Pulmonary artery endothelial cell (primary cell): ENCODE data around the gene CHCHD6. TPM values are rescaled to one million over a fixed set of nuclear protein-coding genes. Genes with fewer than 3 reads are reported as not detected.

Experiments used
- DNase-seq: peaks from one replicate; pipeline ENCODE4 v3.0.0-alpha.2; 2011; ENCODE audit warnings: low read depth, low spot score
- total RNA-seq: library from RNA; depleted of rRNA; stranded (reverse); fragments of >200 nt; gene quantifications from 2 replicates; pipeline ENCODE4 v1.2.3, GENCODE V29; 2014

The CHCHD6 gene
- total RNA-seq, 1 donor from 2014 or later: 13.5 TPM

DNA sequence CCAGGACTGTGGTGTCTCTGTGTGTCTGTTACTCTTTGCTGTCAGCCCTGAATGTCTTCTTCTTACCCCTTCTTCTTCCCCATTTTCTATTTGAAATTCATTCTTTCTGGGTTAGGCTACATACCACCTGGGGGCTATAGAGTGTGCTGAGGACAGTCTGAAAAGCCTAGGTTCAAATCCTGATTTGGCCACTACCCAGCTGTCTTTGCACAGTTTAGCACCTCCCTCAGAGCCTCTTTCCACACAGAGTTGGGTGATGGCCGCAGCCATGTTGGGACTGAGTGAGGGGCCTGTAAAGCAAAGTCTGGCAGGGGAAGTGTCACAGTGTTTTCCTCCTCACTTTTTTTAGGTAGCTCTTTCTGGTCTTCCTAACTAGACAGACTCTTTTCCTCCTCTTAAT is 113.7 kb downstream of the CHCHD6 start:
- no peak for DNase-seq

DNA sequence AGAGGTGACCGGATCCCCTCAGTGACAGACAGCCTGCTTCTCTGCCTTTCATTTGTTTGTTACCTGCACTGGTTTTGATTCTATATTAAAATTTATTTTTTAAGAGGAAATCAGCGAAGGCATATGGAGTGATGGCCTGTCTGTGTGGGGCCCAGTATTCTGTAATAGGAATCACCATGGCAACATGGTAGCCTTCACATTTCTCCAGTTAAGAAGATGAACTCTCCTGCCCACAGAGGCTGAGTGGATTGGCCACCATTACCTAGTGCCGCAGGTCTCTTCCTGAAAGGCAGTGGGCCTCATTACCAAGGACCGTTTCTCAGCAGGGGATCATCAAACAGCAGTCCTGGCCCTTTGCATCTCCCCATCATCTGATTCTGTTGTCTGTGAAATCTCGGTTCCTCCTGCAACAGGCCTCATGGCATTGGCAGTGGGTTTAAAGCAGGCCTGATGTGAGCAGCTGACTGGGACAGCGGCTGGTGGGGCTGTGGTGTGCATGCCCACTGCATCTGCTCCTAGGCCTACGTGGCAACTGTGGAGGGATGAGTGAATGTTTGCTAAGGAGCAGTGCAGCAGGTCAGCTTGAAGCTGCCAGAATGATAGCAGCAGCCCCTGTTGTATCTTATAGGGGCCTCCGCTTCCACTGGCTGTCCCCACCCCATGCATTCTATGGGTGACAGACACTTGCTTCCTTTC is 114.5 kb downstream of the CHCHD6 start:
- DNase-seq: no peak

DNA sequence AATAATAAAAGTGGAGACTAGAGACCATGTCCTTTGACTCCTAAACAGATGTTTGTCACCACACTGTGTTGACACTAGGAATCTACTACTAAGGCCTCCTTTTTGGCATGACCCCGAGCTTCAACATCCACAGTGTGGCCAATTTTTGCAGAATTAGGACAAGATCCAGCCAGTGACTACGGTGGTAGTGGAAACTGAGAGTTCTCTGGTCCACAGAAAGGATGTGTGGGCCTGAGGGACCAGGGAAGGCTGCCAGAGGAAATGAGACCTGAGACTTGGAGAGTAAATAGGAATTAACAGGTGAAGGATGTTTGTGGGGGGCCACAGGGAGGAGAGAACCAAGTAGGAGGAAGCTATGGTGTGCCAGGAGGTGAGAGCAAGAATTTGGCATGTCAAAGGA is 122.7 kb downstream of the CHCHD6 start:
- no peak for DNase-seq

DNA sequence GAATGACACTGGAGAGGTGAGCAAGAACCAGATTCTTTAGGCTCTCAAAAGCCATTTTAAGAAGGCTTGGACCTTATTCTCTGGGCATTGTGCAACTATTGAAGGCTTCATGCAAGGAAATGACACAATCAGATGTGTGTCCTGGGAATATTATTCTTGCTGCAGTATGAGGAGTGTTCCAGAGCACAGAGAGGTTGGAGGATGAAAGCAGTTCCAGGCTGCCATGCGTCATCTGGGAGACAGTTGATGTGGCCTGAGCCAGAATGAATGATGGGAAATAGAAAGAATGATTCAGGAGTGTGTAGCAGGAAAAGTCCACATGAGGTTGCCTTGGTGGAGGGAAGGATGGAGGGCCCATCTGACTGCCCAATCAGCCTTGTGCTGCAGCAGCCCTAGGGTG is 123.1 kb downstream of the CHCHD6 start:
- DNase-seq: no peak

DNA sequence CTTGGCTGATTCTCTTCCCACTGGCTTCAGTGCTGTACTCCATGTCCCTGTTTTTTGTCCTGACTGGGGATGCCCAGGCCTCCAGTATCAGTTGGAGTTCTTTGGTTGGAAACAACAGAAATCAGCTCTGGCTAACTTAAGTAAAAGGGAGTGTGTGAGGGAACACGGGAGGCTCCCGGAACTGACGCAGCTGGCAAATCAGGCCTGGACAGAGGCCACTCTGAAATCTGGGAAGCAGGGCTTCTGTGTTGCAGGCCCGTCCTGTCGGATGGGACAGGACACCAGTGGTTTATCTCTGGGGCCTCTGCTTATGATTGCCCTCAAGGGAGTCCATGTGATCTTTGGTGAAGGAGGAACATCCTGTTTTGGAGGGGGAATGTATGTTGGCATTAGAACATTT is 124.3 kb downstream of the CHCHD6 start:
- DNase-seq: no peak

DNA sequence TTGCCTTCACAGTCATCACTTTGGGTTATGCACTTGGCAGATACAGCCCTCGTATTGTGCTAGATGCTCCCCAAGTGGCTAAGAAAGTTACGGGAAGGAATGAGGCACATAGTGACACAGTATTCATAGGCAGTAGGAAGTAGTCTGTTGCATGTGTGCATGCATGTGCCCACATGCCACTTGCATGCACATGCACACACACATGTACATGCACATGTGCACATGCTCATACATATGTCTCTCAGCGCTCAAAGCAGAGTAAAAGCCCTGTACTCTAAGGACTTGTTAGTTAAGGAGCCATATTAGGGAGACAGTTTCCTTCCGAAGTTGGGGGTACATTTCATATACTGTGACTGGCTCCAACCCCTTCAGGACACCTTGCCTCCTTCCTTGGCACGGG is 128.9 kb downstream of the CHCHD6 start:
- DNase-seq: no peak

DNA sequence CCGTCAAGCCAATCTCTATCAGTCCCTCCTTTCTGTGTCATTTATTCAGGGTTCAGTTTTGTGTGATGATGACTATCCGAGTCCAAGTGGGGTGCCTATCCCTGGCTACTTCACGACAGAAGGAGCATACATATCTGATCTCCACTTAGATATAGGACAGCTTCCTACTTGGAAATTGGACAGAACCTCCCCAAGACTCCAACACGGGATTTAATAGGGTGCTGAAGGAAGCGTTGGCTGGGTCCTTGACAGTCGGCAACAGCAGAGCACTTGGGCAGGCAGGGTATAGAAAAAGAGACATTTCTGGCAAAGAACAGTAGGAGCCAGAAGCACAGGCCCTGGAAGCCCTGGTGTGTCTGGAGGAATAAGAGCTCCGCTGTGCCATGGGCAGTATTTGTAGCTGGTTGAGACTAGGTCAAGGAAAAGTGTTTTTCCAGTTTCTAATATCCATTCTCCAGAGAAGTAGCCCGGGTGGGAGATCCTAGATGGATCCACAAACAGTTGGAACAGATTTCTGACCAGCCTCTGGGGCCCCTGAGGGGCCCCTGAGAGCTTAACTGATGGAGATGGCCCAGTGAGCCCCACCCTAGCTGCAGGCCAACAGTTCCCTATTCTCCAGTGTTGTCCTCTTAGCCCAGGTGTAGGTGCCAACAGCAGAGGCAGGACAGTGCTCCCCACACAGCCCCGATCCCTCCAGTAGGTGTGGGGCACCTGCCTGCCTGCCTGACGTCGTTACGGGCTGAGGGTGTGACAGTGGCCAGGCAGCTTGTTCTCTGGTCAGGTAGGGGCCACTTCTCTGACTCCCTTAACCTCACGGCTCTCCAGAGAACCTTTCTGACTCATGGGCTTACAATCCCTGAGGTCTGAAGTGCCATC is 130.8 kb downstream of the CHCHD6 start:
- DNase-seq: no peak

DNA sequence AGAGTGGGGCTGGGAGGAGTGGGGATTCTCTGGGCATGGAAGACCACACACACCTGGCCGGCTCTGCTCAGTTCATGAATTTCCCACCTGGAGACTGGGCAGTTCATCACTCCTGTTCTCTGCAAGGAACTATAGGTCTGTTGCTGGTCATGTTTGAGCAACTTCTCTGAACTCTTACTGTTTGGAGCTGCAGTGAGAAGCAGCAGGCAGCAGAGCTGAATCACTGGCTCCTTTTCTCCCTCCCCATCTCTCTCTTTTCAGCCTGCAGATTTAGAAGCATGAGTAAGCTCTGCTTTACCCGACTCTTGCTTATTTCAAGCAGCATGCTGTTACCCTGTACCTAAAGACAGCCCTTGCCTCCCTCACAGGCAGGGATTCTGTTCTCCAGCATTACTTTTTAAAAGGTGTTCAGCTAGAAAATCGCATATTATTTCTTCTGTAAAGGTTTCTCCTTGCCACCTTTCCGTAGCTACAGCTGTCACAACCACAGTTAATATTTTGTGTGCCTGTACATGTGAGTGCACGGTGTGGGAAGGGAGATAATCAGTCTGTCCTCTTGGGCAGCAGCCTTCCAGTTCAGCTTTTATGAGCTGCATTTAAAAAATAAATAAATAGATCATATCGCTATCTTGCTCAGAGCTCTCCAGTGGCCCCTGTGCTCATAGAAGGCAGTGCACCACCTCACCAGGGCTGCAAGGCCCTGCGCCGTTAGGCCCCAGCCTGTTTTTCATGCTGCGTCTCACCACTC is 131.6 kb downstream of the CHCHD6 start:
- DNase-seq: no peak

DNA sequence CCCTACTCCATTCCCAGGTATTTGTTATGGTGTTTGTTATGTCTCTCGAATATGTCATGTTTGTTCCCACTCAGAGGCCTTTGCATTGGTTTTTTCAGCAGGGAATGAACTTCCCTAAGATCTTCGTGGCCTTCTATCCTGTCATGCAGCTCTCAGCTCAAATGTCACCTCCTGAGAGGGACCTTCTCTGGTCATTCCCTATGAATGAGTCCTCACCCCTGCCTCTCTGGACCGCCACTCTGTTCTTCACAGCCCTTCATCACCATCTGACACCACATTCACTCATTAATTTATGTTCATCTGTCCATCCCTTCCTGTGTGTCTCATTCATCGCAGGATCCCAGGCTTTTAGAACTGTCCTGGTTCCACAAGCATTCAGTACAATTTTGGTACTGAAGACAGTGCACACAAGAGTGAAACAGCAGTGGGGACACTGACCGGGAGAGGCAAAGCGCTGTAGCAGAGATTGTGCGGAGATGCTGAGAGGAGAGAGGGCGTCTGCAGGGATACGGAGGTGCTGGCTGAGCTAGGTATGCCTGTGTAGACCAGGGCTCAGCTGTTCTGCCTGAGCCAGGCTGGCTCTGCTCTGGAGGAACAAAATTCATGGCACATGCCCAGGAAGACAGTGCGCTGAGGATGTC is 132.3 kb downstream of the CHCHD6 start:
- no peak for DNase-seq

DNA sequence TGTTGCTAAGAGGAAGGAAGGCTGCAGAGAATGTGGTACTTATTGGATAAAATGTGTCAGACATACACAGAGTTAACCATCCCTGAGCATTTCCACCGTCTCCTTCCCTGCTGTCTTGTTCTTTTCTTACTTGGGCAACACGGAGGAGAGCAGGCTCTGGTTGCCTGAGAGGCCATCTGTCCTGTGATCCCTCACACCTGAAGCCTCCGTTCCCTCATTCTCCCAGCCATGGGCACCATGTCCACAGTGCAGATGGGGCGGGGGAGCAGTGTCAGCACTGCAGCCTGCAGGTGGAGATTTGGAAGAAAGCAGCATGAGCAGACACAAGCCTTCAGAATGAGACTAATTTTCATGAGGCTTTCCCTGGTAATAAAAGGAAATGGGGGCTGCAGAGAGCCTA is 133.7 kb downstream of the CHCHD6 start:
- DNase-seq: no peak

DNA sequence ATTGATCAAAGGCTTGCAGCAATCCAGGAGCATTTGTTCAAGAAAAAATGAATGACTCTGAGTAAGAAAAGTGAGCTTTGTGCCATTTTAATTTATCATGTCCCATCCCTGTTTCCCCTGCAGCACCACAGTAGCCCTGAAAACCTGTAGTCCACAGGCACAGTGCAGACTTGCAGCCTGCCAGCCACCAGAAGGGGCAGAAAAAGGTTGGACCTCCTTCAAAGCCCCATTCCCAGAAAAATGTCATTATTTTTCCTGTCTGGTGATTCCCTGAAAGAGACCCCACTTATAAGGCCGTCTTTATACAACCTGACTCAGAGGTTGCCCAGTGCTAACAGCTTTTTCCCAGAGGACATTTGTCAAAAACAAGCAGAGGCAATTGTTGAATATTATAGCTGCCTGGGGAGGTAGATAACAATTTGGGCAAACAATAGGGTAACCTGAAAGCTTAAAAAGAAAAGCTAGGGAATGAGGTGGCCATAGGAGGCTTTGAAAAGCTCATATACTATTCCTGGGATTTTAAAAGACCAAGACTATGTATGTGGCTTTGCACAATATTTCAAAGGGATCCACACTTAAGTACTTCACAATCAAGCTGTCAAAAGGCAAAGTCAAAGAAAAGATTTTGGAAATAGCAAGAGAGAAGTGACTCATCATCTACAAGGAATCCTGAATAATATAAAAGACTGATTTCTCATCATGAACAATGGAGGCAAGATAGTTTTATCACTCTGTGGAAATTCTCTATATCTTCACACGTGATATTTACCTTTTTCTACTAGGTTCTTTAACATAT is 142.1 kb downstream of the CHCHD6 start:
- DNase-seq: no peak

DNA sequence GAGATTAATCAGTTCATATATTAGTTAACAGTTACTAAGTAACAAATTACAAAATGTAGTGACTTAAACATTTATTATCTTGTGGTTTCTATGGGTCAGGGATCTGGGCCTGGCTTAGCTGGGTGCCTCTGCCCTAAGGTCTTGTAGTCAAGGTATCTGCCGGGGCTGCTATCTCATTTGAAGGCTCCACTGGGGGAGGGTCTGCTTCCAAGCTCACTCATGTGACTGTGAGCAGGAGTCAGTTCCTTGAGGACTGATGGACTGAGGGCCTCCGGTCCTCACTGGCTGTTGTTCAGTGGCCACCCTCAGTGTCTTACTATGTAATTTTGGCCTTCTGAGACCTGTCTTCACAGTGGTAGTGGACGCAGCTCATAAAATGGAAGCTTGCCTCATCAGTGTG is 143.0 kb downstream of the CHCHD6 start:
- no peak for DNase-seq

DNA sequence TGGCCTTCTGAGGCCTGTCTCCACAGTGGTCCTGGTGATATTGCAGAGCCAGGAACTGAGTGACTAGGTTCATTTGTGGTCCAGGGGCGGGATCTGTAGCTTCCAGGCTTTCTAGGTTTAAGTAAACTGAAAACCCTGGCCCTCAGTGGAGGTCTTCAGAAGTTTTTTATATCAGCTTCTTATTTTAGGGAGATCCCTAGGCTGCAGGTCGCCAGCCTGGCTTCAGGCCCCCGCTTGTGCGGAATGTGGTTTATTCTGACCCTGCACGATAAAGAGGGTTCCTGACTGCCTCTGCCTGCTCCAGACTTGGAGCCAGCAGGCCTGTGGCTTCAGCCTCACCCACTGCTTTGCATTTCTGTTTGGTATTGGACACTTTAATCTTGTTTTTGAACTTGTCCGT is 145.0 kb downstream of the CHCHD6 start:
- no peak for DNase-seq

DNA sequence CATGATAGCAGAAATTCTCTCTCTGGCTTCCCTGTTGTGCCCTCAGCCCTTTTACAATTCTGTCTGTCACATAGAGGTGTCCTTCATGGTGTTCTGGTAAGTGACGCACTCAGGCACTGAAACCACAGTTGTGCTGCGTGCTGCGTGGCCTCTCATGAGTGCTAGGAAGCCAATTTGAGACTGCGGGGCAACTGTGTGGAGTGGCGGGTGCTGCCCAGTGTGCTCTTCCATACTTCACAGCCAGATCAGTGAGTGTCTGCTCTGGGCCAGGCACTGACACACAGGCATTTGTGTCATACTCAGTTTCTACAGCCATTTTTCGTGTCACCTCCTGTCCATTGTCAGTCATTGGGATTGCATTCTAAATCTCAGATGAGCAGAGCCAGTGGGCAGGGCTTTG is 145.7 kb downstream of the CHCHD6 start:
- no peak for DNase-seq

DNA sequence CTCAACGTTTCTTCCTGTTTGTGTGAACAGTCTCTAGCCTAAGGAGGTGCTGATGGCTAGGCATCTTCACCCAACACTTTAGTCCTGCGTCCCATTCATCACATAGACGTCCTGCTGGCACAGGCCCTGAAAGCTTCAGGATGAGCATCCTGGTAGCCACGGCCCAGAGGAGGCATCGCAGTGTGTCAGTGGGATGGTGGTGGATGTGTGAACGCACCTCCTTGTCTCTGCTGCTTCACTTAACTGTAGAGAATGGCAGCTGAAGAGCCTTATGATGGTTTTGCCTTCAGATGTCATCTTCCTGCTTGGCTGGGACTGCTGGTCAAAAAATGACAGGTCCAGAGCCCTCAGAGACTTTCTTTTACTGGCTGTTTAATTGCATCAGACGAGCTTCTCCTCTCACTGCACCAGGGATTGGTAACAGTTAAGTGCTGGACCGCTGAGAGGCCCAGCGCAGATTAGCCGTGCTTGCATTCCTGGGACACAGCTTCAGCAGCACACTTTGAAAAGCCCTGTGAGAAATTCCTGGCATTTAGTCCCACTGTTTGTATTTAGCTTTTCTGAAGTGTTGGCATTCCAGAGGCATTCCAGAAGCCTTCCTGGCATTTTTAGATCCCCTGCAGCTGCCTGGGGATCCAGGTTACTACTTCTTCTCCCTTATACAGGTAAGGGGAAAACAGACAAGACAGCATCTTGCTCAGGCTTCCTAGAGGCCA is 146.5 kb downstream of the CHCHD6 start:
- DNase-seq: no peak

DNA sequence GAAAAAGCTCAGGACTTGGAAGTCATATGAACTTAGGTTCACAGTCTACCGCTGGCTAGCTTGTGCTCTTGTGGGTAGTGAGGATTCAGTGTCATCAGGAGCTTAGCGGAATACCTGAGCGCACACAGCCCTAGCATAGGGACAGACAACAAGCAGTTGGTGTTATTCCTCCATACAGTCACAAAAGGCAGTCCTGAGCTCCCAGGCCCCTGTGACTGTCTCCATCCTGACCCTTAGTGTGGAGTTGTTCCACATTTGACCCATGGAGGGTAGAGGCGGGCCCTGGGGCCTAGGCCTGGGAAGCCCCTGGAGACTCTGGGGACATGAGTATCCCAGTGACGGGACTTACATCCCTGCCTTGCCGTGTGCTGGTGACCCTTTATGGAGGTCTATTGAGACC is 147.3 kb downstream of the CHCHD6 start:
- no peak for DNase-seq

DNA sequence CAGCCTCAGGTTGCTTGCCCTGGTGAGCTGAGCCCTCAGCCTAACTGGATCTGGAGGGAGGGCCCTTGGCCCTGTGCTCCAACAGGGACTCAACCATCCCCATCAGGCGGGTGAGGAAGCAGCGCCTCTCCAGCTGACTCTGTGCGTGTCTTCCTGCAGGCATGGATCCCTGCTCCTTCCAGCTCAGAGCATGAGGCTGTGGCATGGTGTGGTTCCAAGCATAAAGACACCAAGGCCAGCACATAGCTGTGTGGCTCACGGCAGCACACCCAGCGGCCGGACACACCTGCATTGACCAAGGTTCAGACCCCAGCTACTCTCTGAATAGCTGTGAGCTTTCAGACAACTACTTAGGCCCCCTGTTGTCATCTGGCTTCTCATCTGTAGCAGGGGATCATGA is 147.9 kb downstream of the CHCHD6 start:
- DNase-seq: no peak

DNA sequence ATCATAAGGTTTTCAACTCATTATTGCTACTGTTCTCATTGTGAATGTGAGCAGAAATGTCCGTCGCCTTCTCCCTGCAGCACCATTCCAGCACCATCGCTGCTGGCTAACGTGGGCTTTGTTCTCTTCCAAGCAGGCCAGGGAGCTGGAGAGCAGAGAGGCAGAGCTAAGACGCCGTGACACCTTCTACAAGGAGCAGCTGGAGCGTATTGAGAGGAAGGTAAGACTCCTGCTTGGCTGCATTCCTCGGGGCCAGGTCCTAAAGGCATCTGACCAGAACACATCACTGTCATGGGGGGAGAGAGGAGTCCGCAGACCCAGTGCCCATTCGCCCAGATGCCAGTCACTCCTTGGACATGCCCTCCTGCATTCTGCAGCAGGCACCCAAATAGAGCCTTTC is 148.5 kb downstream of the CHCHD6 start:
- no peak for DNase-seq

DNA sequence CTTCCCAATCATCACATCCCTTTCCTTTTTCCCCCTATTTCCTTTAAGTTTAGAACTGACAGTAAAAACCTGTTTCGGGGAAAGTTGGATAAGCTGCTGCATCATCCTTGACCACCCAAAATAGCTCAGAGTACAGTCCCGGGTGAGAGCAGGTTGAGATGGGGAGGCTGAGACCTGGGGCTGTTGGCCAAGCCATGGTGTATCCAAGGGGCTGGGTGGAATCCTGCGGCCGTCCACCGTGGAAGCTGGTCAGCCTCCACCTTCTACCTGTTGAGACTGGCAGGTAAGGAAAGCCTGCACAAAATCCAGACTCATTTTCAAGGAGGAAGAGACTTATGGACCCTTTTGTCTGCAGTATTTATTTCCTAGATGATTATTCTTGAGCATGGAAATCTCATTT is 150.6 kb downstream of the CHCHD6 start:
- no peak for DNase-seq

DNA sequence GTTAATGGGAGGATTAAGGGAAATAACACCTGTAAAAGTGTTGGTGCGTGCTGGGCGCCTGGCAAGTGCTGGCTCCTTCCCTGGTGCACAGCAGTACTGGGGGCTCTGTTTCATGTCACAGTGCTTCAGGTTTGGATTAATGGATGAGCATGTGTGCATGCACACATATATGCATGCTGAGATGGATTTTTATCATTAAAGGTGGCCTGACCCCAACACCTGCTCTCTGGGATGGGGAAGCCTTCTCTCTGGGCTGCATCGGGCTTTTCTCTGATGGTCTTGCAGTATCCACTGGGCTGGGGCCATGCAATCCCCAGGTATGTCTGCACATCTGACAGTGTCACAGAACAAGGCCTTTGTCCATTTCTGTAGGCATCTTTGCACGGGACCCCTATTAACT is 151.3 kb downstream of the CHCHD6 start:
- no peak for DNase-seq
